HG02759 (cell line): Measurements from ENCODE around the gene KIF21A.

Experiments
- ATAC-seq: cut with Tn5 transposase; IDR thresholded peaks from one replicate; pipeline ENCODE4 v1.9.1; 2021; ENCODE audit warnings: mild to moderate bottlenecking, moderate library complexity; ENCODE audit not compliant: unreplicated experiment

Gene KIF21A

DNA sequence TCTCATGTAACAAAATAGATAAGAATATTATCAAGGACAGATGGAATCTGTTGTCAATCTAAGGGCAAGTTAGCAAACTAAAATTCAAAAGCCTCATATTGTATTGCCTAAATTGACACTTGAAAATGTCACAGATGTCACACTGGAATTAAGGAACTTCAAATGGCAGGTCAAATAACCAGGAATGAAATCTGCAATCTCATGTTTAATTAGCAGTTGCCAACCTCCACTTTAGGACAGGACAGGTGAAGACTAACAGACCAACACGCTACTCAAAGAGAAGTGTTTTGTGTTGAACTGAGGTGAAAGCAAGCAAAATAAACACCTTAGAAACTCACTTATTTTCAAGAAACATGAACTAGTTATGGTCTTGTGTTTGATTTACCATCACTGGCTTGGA is 11.1 kb downstream of the KIF21A start:
- ATAC-seq = no peak

DNA sequence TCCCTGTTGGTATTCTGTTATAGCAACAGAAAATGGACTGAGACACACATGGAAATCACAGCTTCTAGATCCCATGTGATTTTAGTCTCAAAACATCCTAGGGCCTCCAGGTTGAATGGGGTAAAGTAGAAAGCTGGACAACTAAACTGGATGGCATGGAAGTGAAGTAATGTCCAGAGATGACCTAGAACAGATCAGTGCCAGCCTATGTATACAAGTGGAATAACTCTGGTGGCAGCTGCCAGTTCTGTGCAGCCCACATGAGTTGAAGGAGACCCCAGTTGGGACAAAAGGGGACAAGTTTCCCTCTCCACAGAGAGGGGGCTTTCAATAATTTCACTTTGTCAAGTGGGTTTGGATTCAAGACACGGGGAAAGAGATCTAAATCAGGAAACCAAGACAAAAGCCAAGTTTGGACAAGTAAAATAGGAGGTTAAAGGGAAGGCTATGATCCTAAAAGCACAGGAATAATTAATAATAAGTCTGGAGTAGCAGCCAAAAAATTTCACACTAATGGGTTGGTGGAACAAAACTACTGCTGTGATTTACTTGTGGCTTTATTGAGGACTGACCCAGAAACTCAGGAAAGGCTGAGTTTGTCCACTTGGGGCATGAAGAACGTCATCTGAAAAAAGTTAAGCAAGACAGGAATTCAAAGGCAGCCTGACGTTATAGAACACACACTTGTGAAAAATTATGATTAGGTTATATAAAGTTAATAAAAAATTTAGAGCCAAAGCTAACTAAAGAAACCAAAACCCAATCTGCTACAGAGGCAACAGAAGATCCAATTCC is 11.7 kb downstream of the KIF21A start:
- no peak for ATAC-seq

DNA sequence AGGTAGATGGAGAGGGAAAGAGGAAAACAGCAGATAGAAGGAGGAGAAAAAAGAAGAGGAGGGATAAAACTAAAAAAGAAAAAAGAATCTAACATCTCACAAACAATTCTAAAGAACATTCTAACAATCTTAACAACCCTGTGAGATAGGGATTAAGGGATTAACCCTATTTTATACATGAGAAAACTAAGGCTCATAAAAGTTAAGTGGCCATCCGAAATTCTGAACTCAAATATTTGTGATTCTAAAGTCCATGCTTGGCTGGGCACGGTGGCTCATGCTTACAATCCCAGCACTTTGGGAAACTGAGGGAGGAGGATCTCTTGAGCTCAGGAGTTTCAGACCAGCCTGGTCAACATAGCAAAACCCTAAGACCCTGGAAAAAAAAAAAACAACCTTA is 13.1 kb downstream of the KIF21A start:
- ATAC-seq = no peak

DNA sequence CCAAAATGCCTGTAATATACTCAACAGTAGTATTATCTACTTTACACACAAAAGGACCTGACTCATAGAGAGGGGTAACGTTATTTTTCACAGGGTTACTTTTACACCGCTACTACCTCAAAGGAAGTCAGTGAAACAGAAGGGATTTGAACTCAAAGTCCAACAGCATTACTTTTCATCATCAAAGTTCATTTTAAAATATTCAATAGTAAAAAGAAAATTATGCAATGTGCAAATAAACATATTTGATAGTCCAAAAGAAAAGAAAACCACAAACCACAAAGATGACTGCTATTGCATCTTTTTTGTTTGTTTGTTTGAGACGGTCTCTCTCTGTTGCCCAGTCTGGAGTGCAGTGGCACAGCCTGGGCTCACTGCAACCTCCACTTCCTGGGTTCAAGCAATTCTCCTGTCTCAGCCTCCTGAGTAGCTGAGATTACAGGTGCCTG is 15.5 kb downstream of the KIF21A start:
- ATAC-seq = no peak

DNA sequence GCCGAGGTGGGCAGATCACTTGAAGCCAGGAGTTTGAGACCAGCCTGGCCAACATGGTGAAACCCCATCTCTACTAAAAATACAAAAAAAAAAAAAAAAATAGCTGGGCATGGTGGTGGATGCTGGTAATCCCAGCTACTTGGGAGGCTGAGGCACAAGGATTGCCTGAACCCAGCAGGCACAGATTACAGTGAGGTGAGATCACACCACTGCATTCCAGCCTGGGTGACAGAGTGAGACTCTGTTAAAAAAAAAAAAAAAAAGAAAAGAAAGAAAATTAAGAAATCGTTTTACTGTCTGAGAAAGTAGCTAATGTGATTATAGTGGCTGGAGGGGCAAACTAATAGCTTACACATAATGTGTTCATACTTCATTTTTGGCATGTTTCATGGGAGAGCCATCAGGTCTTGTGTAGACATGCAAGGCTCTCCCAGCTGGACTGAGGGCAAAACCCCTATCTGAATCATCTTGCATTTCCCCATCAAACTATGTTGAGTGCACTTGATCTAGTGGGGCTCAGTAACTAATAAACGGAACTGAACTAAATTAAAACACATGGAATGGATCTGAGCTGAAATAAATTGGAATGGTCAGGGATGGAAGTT is 16.2 kb downstream of the KIF21A start:
- ATAC-seq = no peak

DNA sequence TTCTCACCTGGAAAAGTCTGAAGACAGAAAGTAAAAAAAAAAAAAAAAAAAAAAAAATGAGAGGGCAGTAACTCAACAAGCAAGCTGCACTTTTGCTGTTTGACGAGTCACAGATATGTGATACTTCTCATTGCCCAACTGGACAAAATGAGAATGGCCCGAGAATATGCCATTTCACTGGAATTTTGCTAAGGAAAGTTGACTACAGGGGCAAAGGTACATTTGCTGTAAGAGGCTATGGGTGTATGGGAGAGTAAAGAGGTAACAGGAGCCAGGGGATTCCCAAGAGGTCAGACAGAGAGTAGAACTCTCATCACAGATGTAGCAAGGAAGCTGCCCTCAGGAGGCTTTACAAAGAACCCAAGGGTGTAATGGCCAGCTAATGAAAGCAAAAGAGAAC is 22.9 kb downstream of the KIF21A start:
- ATAC-seq = no peak

DNA sequence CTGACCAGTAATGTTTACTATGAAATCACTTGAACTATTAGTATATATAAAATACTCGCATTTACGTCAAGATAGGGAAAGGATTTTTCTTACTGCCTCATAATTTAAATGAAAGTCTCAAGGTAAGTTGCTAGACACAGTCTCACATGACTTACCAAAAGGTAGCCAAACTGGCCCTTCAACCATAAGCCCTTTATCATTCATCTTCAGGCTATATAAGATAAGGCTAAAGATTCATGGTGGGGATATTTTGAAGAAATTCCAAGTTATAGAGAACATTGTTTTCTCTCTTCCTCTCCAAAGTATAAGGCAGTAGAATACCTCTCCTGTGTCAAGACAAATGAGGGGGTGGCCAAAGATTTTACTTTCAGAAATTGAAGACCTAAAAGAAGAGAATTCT is 23.4 kb downstream of the KIF21A start:
- ATAC-seq = no peak

DNA sequence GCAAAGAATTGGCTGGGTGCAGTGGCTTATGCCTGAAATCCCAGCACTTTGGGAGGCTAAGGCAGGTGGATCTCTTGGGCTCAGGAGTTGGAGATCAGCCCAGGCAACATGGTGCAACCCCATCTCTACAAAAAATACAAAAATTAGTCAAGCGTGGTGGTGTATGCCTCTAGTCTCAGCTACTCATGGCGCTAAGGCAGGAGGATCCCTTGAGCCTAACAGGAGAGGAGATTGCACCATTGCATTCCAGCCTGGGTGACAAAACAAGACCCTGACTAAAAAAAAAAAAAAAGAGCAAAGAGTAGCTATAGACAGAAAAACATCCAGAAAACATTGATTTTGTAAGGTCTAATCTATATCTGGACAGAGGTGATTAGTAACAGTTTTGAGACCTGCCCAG is 25.0 kb downstream of the KIF21A start:
- no peak for ATAC-seq

DNA sequence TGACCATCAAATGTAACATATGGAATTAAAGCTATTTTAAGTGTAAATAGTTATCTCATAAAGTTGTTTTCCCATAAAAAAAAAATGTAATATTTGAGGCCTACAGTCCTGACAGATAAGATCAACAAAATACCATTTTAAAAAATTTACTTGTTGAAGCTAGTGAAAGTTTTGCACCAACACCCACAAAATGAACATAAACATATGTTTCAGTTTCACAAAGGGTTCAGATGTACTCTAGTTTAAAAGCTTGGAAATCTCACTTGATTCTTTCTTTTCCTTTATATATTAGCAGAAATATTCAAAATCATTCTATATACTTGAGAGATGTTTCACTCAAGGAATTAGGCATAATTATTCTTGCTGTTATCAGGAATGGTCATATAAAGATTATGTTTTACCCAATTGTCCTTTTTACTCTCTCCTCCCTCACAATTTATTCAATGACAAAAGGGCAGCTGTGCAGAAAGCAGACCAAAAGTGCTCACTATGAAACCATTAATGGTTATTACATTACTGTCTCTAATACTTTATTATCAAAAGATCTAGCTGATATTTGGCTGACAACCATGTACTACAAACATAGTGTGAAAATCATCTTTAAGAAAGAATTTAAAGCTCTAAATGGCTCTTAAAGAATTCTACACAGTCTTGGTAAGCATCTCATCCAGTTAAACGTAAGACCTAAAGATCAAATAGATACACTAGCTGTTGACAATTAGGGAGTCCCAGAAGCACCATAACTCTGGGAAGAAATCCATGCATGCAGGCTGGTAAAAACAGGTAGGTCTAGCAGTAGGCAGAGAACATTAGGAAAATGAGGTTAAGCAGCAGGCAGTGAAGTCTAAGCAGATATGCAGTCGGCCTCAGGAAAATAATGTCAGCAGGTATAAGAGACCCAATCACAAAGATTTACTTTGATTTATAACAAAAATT is 28.8 kb downstream of the KIF21A start:
- no peak for ATAC-seq

DNA sequence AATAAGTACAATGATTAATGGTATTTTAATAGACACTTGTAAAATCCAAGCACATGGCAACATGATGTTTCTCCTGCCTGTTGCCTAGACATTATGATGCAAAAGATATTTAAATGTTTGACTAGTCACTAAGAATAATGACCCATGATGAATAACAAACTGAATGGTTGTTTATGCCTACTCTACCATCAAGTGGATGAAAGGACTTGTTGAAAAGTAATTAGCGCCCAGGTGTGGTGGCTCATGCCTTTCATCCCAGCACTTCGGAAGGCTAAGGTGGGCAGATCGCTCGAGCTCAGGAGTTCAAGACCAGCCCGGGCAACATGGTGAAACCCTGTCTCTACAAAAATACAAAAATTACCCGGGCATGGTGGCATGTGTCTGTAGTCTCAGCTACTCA is 30.7 kb downstream of the KIF21A start:
- no peak for ATAC-seq

DNA sequence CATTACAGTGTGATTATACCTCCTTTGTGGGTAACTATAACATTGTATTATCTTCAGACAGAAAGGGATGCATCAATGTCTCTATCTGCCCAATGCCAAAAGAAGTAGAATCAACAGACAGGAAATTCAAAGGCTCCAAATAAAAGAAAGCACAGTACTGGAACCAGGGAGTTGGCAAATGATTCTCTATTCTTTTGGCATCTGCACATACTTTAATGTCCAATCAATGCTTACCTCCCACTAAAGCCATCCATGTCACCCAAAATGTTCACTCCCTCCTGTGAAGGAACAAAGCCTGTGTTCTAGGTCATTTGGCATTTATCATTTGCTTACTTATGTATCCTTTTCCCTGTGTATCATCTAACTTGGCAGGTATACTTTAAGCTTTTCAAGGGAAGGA is 36.7 kb downstream of the KIF21A start:
- ATAC-seq = no peak

DNA sequence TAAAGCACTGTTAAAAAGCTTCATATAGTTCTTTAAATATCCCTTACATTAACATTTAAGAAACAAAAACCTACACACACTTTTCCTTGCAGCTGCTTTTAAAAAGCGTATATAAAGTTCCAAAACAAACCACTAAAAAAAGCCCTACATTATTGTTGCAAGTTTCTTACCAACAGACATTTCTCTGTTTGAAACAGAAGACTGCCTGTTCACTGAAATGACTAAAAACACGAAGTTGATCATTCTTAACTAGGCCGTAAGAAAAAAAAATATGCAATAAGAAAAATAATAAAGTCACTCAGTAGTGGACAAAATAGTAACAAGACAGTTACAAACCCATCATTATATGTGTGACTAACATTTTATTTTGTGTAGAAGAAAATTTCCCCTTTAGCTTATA is 37.3 kb downstream of the KIF21A start:
- no peak for ATAC-seq

DNA sequence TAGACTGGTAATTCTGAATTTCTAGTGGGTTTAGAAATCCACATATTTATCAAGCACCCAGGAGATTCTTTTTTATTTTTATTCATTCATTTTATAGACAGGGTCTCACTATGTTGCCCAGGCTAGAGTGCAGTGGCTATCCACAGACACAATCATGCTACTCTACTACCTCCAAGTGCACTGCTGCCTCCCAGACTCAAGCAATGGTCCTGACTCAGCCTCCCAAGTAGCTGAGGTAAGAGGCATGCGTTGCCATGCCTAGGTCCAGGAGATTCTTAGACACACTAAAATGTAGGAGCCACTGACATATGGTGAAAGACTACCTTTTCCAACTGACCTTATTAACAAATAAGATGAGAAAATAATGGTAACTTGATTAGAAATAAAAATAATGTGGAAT is 38.9 kb downstream of the KIF21A start:
- no peak for ATAC-seq

DNA sequence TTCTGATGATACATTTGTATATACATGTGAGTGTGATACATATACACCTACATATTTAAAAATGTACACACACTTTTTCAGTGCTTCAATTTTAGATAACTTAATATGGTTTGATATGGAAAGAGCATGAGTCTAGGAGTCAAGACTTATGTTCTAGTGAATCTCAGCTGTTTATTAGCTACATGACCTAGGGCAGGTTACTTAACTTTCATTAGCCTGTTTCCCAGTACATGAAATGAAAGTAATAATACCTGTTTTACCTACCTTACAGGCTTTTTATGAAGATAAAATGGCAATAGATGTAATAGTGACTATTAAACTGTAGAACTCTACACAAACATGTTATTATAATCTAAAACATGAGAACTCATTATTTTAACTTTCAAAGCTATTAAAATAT is 39.5 kb downstream of the KIF21A start:
- no peak for ATAC-seq

DNA sequence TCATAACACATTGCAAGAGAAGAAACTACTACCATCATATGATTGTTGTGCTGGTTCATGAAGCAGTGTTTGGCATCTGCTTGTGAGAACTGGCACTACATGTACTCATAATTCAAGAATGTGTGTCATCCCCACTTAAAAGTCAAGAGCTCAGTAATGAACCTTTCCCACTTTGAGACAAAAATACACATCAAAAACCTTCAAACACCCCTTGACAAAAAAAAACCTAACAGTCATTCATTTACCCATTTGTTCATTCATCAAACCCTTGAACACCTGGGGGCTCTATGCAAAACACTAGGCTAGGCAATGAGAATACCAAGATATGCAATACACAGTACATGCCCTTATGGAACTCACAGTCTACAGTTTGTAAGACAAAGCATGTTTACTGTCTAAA is 40.0 kb downstream of the KIF21A start:
- no peak for ATAC-seq

DNA sequence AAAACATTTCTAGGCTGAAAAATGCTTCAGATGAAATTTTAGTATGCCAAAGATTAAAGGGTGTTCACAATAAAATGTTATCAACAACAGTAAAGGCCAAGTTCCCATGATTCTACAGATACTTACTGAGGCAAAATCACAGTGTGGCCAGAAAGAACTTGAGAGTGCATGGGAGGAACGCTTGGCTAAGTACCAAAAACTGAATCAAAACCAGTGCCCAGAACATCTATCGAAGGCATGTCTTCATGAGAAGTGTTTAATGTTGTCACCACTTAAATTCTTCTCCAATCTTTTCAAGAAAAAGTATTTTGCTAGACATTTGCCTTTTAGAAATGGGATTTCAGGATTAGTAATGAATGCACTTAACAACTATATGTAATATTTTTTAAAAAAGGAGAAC is 41.5 kb downstream of the KIF21A start:
- no peak for ATAC-seq

DNA sequence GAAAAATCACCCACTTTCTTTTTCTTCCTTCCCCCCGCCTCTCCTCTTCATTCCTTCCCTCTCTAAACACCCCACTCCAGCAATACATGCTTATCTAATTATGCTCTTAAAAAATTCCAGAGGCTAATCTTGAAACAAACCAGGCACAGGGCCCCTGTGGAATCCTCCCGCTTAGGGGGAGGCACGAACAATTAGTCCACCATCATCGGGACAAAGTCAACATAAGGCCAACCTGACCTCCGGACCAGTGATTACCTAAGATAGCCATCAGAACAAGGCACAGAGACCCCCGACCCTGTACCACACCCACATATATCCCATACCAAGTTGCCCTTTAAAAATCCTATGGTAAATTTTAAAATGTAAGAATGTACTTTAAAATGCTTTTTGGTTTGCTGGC is 47.1 kb downstream of the KIF21A start:
- no peak for ATAC-seq

DNA sequence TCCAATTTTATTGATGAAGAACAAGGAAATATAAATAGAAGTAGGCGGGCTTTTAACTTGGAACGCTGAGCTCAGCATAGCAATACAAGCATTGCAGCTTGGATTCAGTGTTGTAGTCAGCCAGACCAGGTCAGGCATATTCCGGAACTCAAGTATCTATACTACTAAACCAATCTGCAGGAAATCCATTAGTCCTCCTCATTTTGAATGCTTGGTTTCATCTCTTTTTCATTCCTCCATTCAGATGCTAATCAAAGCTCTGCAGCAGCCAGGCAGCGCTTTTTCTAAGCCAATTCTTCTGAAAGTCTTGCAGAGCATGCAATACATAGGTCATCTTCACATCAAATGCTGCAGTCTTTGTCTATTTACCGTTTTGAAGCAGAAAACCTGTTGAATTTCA is 49.0 kb downstream of the KIF21A start:
- ATAC-seq = no peak

DNA sequence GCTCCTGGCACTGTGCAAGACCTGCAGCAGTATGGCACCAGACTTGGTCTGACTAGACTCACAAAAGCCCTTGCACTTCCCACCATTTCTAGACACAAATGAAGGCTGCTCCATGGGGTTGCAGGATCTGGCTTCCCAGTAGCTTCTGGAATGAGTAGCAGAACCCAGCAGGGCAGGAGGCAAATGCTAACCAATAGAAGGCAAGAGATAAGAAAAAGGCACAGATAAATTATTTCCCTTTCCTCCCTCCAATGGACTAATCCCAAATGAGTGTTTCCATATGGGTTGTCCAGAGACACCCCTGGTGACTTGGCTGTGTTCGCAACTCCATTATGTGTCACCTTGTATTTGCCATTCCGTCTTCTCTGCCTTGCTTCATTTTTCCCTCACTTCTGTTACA is 49.7 kb downstream of the KIF21A start:
- ATAC-seq = no peak

DNA sequence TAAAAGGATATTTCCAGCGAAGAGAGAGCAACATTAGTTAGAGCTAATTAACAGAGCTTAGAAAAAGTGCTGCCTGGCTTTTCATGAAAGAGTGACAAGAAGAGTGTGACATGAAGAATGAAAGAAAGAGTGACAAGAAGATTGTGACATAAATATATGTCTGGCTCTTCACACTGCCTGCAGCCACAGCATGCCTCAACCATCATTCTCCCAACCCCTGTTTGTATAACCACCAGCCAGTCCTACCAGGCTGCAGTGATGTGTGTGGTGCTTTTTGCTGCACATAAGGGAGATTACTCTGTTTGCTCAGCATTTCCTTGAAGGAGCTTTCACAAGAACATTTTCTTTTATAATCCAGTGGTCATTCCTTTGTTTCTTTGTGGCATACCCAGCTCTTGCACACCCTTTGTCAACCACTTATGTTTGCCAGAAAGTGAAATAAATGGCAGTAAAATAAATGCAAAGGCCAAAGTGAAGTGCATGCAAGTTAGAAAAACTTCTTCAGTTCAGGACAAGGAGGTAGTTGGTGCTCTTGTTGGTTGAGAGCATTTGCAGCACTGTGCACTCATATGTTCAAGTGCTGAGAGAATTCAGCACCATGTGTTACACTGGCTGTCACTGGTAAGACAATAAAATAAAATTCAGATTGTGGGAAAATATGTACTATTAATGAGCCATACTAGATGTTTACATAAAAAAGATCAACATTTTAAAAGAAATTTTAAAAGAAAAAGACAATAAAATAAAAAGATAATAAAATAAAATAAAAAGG is 50.6 kb downstream of the KIF21A start:
- no peak for ATAC-seq

DNA sequence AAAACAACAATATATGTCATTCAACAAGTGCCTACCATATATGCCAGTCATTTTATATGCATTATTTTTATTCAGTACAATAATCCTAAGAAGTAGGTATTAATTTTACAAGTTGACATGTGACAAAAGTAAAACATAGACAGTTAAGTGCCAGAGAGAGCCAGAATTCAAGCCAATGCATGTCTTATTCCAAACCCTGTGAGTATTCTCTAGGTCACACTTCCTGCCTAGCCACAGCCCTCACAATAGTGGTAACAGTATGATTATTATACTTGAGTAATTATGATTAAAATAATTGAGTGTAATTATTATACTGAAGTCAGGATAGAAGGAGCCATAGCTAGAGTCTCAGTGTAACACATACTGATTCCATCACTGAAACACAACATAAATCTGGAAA is 52.2 kb downstream of the KIF21A start:
- ATAC-seq = no peak
